Superior temporal gyrus (tissue), 1 donor: ENCODE data around the gene KDM1B.
A peak's percentile ranks its signal among the peaks of the same experiment; 100 is the strongest.

Experiments
- DNase-seq: peaks from one replicate; pipeline ENCODE4 v3.0.0-alpha.2; 2016; ENCODE audit errors: extremely low spot score

KDM1B gene

DNA sequence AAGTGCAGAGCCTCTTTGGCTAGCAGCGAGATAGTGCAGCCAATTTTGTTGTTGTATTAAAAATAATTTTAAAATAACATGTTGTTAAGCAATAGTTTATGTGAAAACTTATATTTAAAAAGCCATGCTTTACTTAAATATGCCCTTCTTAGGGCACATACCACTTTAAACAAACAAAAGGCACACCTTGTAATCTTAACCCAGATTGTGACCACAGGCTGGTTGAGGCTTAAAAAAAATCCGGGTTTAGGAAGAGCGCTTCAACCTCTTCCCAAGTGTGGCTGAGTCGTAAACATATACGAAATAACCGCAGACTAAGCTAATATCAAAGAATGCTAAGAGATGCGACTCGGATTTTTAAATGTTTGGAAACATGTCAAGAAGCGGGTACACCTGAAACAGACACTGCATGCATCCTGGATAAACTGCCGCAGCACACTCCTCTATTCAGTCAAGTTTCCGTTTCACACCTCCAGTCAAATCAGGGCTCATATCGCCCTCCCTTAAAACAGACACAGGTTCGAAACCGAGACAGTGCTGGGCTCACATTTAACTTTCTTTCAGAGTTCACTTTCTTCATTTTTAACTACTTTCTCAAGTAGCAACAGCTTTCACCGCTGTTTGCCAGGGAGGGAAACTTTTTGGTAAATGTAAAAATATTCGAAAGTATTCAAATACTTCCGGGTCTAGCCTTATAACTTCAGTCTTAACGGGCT is 107.6 kb downstream of the KDM1B start:
- DNase-seq, result no peak

DNA sequence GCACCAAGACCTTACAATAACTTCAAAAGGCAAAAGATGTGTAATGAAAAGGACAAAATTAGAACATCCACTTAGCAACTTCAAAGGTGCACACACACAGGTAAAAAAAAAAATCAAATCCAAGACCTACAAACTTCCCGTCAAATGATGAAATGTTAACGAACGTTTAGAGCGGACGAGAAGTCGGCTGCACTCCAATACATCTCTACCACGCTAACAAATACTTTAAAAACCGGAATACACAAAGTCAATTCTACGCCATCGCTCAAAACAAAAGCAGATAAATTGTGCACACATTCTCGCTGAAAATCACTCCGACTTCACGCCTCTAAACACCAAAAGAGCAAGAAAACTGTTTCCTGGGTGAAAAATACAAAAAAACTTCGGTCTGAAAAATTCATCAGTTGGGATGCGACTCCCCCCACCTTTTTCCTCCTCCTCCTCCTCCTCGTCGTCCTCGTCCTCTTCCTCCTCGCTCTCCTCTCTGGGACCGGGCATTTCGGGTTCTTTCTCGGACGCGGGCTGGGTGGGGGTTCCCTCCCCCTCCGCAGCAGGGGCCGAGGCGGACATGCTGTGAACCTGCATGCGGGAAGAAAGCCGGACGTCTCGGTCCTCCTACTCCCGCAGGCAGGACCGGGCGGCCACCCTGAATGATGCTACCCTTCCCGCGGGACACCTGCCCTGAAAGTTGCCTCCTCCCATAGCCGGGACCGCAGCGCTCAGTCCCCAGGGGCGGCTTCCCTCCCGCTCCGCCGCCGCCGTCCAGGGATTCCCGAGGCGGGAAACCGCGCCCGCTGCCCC is 108.4 kb downstream of the KDM1B start:
- peak; percentile 47 for DNase-seq

- DNase-seq, result peak; percentile 89
These were observed 109.1 kb downstream of the KDM1B start, which contains the start of gene DEK for GRCh38 chr6:18264219-18264922. Gene DEK (minus strand): TSS chr6:18264530. CDS start chr6:18263987, 543 bp downstream.

DNA sequence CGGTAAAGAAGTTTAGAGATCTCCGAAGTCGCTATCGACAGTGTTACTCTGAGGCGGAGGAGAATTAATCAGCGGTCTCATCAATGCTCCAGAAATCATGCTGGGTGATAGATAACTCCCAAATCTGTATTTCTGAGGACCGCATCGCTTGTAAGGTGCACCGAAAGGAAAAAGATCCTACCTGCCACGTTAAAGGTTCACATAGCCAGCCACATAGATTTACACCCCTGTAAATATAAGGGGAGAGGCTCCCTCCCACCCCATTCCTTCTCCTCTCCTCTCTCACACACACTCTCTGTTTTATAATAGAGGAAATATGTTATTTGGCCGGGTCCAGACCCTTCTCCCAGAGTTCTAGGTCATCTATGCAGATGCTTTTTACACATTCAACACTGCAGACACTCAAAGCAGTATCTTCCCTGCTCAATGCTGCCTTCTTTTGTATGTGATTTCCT is 109.7 kb downstream of the KDM1B start:
- no peak for DNase-seq

- no peak for DNase-seq
These were observed 110.7 kb downstream of the KDM1B start for GRCh38 chr6:18265787-18266522.

DNA sequence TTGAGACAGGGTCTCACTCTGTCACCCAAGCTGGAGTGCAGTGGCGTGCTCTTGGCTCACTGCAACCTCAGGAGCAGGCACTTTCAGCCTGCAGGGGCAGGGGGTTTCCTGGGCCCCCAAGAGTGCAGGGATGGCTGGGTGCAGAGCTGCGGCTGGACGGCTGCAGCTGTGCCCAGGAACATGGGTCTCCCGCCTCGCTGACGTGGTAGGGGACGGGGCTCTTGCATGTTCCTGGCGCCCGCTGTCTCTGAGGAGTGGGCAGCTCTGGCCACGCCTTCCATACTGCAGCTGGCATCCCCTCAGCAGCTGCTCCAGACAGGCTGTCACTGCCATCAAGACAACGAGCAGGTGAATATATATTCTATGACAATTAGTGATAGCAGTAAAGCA is 111.3 kb downstream of the KDM1B start:
- DNase-seq, result no peak

DNA sequence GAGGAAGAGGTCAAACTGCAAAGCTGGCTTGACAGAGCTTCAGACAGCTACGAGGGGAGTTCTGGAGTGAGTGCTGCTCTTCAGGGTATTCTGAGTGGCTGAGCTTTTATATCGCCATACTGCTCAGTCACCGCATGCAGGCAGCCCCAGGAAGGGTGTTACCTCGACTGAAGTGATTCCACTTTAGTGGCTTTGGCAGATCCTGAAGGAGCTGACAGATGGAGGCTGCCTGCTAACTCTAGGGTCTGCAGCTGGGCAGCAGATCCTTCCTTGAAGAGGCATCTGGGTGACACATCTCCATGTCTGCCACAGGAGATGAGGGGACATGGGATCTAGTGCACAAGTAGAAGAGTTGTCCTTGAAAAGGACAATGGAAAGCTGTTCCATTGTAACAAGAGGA is 112.8 kb downstream of the KDM1B start:
- no peak for DNase-seq

GRCh38 chr6:18269253-18269652 is 114.0 kb downstream of the KDM1B start:
- no peak for DNase-seq

DNA sequence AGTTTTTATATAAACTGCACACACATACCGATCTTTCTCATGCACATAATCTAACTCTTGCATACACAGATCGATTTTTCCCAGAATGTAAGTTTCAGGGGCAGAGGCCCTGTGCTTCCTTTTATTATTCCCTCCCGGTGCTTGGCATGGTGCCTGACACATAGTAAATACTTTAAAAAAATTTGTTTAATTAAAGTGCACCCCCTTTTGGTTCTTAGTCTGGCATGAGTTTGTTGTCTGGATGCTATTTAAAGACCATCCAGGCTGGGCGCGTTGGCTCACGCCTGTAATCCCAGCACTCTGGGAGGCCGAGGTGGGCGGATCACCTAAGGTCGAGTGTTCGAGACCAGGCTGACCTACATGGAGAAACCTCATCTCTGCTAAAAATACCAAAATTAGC is 114.5 kb downstream of the KDM1B start:
- no peak for DNase-seq

DNA sequence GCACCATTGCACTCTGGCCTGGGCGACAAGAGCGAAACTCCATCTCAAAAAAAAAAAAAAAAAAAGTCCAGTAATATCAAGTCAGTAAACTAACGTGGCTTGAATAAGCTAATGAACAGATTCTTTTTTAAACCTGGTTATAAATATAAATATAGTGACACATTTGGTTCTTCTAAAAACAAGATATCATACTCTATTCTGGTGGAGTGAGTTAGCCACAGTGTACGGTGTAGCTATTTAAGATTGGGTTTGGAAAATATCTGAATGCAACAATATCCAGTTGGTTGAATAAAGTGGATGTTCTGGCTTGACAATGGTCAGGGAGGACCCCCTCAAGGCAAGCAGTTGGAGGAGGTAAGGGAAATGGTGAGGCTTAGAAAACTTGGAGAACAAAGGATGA is 115.0 kb downstream of the KDM1B start:
- DNase-seq, result no peak
